Measurements from ENCODE around the gene YJU2.

DNA sequence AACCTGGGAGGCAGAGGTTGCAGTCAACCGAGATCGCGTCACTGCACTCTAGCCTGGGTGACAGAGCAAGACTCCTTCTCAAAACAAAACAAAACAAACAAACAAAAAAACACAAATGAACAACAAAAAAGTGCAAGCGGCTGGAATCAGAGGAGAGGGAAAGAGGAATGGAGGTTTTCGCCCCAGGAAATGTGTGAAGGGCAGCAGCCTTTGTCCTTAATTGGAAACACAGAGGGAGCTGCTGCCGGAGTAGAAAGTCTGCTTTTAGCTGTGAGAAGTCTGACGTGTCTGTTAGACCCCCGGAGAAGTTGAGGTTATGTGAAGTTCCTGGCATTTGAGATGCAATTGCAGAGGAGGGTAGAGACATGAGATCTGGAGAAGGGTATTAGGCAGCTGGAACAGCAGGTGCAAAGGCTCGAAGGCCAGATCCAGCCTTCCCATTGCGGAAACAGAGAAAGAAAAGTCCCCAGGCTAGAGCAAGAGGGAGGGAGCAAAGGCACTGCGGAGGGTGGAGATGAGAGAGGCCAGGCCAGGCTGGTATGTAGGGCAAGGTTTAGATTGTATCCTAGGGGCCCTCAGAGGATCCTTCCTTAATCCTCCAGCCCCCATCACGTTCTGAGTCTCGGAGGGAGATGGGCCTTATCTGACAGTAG lies 54.8 kb downstream of the YJU2 start:
- no peak for TF ChIP-seq POLR2A (IDR thresholded peaks at IDR 0.05)
- TF ChIP-seq, protein P1, sequence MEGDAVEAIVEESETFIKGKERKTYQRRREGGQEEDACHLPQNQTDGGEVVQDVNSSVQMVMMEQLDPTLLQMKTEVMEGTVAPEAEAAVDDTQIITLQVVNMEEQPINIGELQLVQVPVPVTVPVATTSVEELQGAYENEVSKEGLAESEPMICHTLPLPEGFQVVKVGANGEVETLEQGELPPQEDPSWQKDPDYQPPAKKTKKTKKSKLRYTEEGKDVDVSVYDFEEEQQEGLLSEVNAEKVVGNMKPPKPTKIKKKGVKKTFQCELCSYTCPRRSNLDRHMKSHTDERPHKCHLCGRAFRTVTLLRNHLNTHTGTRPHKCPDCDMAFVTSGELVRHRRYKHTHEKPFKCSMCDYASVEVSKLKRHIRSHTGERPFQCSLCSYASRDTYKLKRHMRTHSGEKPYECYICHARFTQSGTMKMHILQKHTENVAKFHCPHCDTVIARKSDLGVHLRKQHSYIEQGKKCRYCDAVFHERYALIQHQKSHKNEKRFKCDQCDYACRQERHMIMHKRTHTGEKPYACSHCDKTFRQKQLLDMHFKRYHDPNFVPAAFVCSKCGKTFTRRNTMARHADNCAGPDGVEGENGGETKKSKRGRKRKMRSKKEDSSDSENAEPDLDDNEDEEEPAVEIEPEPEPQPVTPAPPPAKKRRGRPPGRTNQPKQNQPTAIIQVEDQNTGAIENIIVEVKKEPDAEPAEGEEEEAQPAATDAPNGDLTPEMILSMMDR (IDR thresholded peaks at IDR 0.05), result no peak

Data from uterus (tissue), 2 donors.